ENCODE results near the gene AP4M1.
A peak's percentile ranks its signal among the peaks of the same experiment; 100 is the strongest.

AP4M1 gene

GRCh38 chr7:100157334-100158228, 56.1 kb downstream of the AP4M1 start:
- DNase-seq (ENCODE audit: low read depth), result peak; percentile 82
